ENCODE measurements around the gene TUBA4B.

The TUBA4B gene

GRCh38 chr2:219252900-219253752 is at the start of gene TUBA4B:
TSS of gene TUBA4B (plus strand) at chr2:219253243. CDS start at chr2:219253408, 165 bp downstream.
- DNase-seq (ENCODE audit: low spot score), result peak; percentile 50

GRCh38 chr2:219204425-219205164 is 48.4 kb upstream of the TUBA4B start:
- DNase-seq (ENCODE audit: low spot score), result no peak

GRCh38 chr2:219205165-219205538 is 47.9 kb upstream of the TUBA4B start:
- DNase-seq (ENCODE audit: low spot score), result no peak

GRCh38 chr2:219205981-219206327 is 47.1 kb upstream of the TUBA4B start:
- no peak for DNase-seq (ENCODE audit: low spot score)

- DNase-seq (ENCODE audit: low spot score), result peak; percentile 98
These were observed 46.5 kb upstream of the TUBA4B start, which contains the start of gene ZFAND2B for GRCh38 chr2:219206328-219207133. TSS of gene ZFAND2B (plus strand) at chr2:219206782. CDS start at chr2:219206988, 206 bp downstream.

GRCh38 chr2:219207134-219207883 is 45.7 kb upstream of the TUBA4B start:
- no peak for DNase-seq (ENCODE audit: low spot score)

- no peak for DNase-seq (ENCODE audit: low spot score)
These were observed 44.9 kb upstream of the TUBA4B start for GRCh38 chr2:219207884-219208740.

GRCh38 chr2:219209236-219210195 is 43.5 kb upstream of the TUBA4B start:
- DNase-seq (ENCODE audit: low spot score), result no peak

GRCh38 chr2:219210196-219210885 is 42.7 kb upstream of the TUBA4B start:
- DNase-seq (ENCODE audit: low spot score), result no peak

GRCh38 chr2:219210886-219211362 is 42.1 kb upstream of the TUBA4B start:
- no peak for DNase-seq (ENCODE audit: low spot score)

- DNase-seq (ENCODE audit: low spot score), result no peak
These were observed 40.0 kb upstream of the TUBA4B start for GRCh38 chr2:219213026-219213415.

- DNase-seq (ENCODE audit: low spot score), result no peak
These were observed 39.5 kb upstream of the TUBA4B start for GRCh38 chr2:219213486-219214071.

- DNase-seq (ENCODE audit: low spot score), result no peak
These were observed 38.9 kb upstream of the TUBA4B start for GRCh38 chr2:219214141-219214540.

- DNase-seq (ENCODE audit: low spot score), result no peak
These were observed 38.3 kb upstream of the TUBA4B start for GRCh38 chr2:219214786-219215185.

GRCh38 chr2:219215871-219216534 is 37.0 kb upstream of the TUBA4B start:
- no peak for DNase-seq (ENCODE audit: low spot score)

GRCh38 chr2:219216535-219216915 is 36.5 kb upstream of the TUBA4B start:
- no peak for DNase-seq (ENCODE audit: low spot score)

- no peak for DNase-seq (ENCODE audit: low spot score)
These were observed 34.8 kb upstream of the TUBA4B start for GRCh38 chr2:219218217-219218731.

Data from germinal center (tissue), 1 donor.